Liver (tissue), 9 donors: Measurements from ENCODE around the gene ATG16L1. TPM values are rescaled to one million over a fixed set of nuclear protein-coding genes. Genes with fewer than 3 reads are reported as not detected.

Experiments
- DNase-seq: peaks from one replicate; pipeline ENCODE4 v3.0.0-alpha.2; 2017; ENCODE audit warnings: low spot score
- H3K27ac ChIP-seq, 2 donors: one replicate each; pipeline ENCODE4 v1.7.0; 2013; ENCODE audit warnings: inconsistent platforms in 2 of 2, low read length in 2 of 2, control low read depth in 1 of 2, low read depth in 1 of 2, mild to moderate bottlenecking in 1 of 2
- H3K27me3 ChIP-seq, 4 donors: one replicate each; pipeline versions ENCODE4 v1.6.1 to v1.7.0; 2013; ENCODE audit warnings: low read length in 3 of 4, inconsistent platforms in 1 of 4, mild to moderate bottlenecking in 1 of 4, moderate library complexity in 1 of 4; ENCODE audit not compliant: control insufficient read depth in 4 of 4, insufficient read depth in 4 of 4
- H3K36me3 ChIP-seq, 4 donors: one replicate each; pipeline versions ENCODE4 v1.6.1 to v1.7.0; 2013; ENCODE audit warnings: low read length in 3 of 4, mild to moderate bottlenecking in 3 of 4, low read depth in 1 of 4, moderate library complexity in 1 of 4; ENCODE audit not compliant: control insufficient read depth in 4 of 4, insufficient read depth in 3 of 4
- H3K4me1 ChIP-seq, 4 donors: one replicate each; pipeline versions ENCODE4 v1.6.1 to v1.7.0; 2013; ENCODE audit warnings: low read length in 3 of 4, mild to moderate bottlenecking in 3 of 4, moderate library complexity in 1 of 4; ENCODE audit not compliant: control insufficient read depth in 4 of 4, insufficient read depth in 4 of 4
- H3K4me3 ChIP-seq, 3 donors: one replicate each; pipeline versions ENCODE4 v1.6.1 to v1.7.0; 2013; ENCODE audit warnings: low read length in 3 of 3, control low read depth in 1 of 3, low read depth in 1 of 3, mild to moderate bottlenecking in 1 of 3
- H3K9ac ChIP-seq, 2 donors: one replicate each; pipeline ENCODE4 v1.7.0; 2013; ENCODE audit warnings: low read length in 2 of 2, mild to moderate bottlenecking in 2 of 2, moderate library complexity in 2 of 2, control low read depth in 1 of 2, low read depth in 1 of 2
- H3K9me3 ChIP-seq, 4 donors: one replicate each; pipeline versions ENCODE4 v1.6.1 to v1.7.0; 2013; ENCODE audit warnings: low read length in 3 of 4; ENCODE audit not compliant: control insufficient read depth in 4 of 4
- EGR1 ChIP-seq, 2 donors: IDR thresholded peaks; 2 replicates each; pipeline ENCODE4 v1.6.1; 2016 to 2018; ENCODE audit warnings: antibody characterized with exemption in 2 of 2, low read depth in 2 of 2
- FOXA1 ChIP-seq: IDR thresholded peaks from 2 replicates; pipeline ENCODE4 v1.6.1; 2016; ENCODE audit warnings: antibody characterized with exemption
- FOXA2 ChIP-seq: IDR thresholded peaks from 2 replicates; pipeline ENCODE4 v1.6.1; 2016; ENCODE audit warnings: antibody characterized with exemption
- GABPA ChIP-seq, 2 donors: IDR thresholded peaks in 1 of 2; conservative IDR thresholded peaks in 1 of 2; 2 replicates each; pipeline ENCODE4 v1.6.1; 2016; ENCODE audit warnings: antibody characterized with exemption in 2 of 2, mild to moderate bottlenecking in 1 of 2, moderate library complexity in 1 of 2
- HNF4G ChIP-seq: IDR thresholded peaks from 2 replicates; pipeline ENCODE4 v1.6.1; 2016; ENCODE audit warnings: antibody characterized with exemption
- JUND ChIP-seq, 2 donors: IDR thresholded peaks; 2 replicates each; pipeline ENCODE4 v1.6.1; 2016; ENCODE audit warnings: antibody characterized with exemption in 2 of 2
- NR2F2 ChIP-seq: IDR thresholded peaks from 2 replicates; pipeline ENCODE4 v1.6.1; 2016; ENCODE audit warnings: antibody characterized with exemption
- RAD21 ChIP-seq, 2 donors: IDR thresholded peaks; 2 replicates each; pipeline ENCODE4 v1.6.1; 2016; ENCODE audit warnings: antibody characterized with exemption in 2 of 2, mild to moderate bottlenecking in 2 of 2
- SP1 ChIP-seq: IDR thresholded peaks from 2 replicates; pipeline ENCODE4 v1.6.1; 2018; ENCODE audit warnings: antibody characterized with exemption, mild to moderate bottlenecking
- TAF1 ChIP-seq: conservative IDR thresholded peaks from 2 replicates; pipeline ENCODE4 v1.6.1; 2016; ENCODE audit warnings: antibody characterized with exemption, mild to moderate bottlenecking
- YY1 ChIP-seq: IDR thresholded peaks from 2 replicates; pipeline ENCODE4 v1.6.1; 2016; ENCODE audit warnings: antibody characterized with exemption, mild to moderate bottlenecking
- WGBS: extraction: QIAGEN DNeasy Blood & Tissue Kit; methylation state at CpG from one replicate; pipeline ENCODE4 v1.1.7; 2013; 5-methylcytosine and 5-hydroxymethylcytosine counted together
- polyA plus RNA-seq, 2 donors: library from polyadenylated mRNA; stranded (reverse) in 1 of 2; unstranded in 1 of 2; fragments of 200-250 nt in 1 of 2; fragments of >200 nt in 1 of 2; fragmentation: Nextera tagmentation in 1 of 2; extraction: Ambion mirVana in 1 of 2; gene quantifications; one replicate each; pipeline versions ENCODE4 v1.2.1 to v1.2.3, GENCODE V29; 2013 to 2015
- total RNA-seq, 2 donors: library from RNA; depleted of rRNA; stranded (reverse); fragments of >200 nt; gene quantifications; one replicate each; pipeline ENCODE4 v1.2.3, GENCODE V29; 2014
- TF ChIP-seq, protein P1 (sequence below): IDR thresholded peaks from 2 replicates; pipeline ENCODE4 v1.6.1; 2016; ENCODE audit warnings: antibody characterized with exemption, mild to moderate bottlenecking
- TF ChIP-seq, protein P2 (sequence below): IDR thresholded peaks from 2 replicates; pipeline ENCODE4 v1.6.1; 2016; ENCODE audit warnings: antibody characterized with exemption
- TF ChIP-seq, protein P3 (sequence below): fragments of 150-350 bp; IDR thresholded peaks from 2 replicates; pipeline ENCODE4 v1.5.1; 2017; ENCODE audit warnings: improper control_type of control experiment, low read depth, low read length; ENCODE audit not compliant: missing input control
- TF ChIP-seq, protein P4 (sequence below): IDR thresholded peaks from 2 replicates; pipeline ENCODE4 v1.6.1; 2016; ENCODE audit warnings: antibody characterized with exemption
- donor health status: healthy.
- donor health status: healthy.
- donor health status: healthy.
- donor health status: healthy.
- donor health status: healthy.

The ATG16L1 gene
- total and polyA plus RNA-seq, 4 donors, result 6.4 to 22.8 (median 15.7) TPM

DNA sequence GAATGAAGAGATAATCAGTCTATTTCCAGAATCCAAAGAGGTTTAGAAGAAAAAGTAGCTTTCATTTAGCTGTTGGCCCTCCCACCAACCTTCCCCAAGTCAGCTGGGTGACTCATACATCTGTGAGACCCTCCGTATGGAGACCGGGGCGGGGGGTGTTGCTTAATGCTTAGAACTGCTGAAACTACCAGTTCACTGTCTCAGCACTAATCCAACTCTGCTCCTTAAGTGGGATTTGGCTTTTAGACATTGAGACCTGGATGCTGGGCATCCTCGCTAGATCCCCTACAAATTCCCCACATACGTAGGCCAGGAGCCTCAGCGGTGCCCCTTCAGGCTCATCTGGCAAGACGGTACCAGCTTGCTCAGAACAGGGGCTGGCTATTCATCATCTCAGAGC, 56.1 kb downstream of the ATG16L1 start, which contains the start of gene SAG:
Gene SAG, plus strand, starts transcription at position 252 of the 400 bp plus-strand sequence. CDS start 1,374 bp downstream, outside the sequence.
- 88% methylated on average over 7 of the region's 7 CpGs for WGBS
- H3K27ac ChIP-seq, result no peak within 1 kb of the TSS
- H3K27me3 ChIP-seq, result no peaks in the 10 kb centered on the region
- no peaks in the 10 kb centered on the region for H3K36me3 ChIP-seq
- TF ChIP-seq, protein P1, sequence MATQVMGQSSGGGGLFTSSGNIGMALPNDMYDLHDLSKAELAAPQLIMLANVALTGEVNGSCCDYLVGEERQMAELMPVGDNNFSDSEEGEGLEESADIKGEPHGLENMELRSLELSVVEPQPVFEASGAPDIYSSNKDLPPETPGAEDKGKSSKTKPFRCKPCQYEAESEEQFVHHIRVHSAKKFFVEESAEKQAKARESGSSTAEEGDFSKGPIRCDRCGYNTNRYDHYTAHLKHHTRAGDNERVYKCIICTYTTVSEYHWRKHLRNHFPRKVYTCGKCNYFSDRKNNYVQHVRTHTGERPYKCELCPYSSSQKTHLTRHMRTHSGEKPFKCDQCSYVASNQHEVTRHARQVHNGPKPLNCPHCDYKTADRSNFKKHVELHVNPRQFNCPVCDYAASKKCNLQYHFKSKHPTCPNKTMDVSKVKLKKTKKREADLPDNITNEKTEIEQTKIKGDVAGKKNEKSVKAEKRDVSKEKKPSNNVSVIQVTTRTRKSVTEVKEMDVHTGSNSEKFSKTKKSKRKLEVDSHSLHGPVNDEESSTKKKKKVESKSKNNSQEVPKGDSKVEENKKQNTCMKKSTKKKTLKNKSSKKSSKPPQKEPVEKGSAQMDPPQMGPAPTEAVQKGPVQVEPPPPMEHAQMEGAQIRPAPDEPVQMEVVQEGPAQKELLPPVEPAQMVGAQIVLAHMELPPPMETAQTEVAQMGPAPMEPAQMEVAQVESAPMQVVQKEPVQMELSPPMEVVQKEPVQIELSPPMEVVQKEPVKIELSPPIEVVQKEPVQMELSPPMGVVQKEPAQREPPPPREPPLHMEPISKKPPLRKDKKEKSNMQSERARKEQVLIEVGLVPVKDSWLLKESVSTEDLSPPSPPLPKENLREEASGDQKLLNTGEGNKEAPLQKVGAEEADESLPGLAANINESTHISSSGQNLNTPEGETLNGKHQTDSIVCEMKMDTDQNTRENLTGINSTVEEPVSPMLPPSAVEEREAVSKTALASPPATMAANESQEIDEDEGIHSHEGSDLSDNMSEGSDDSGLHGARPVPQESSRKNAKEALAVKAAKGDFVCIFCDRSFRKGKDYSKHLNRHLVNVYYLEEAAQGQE, result no peak
- TF ChIP-seq NR2F2 (no peak), RAD21 (IDR thresholded peaks at IDR 0.05) (no peak), TAF1 (no peak), FOXA2 (no peak), HNF4G (no peak)
- TF ChIP-seq, protein P2, sequence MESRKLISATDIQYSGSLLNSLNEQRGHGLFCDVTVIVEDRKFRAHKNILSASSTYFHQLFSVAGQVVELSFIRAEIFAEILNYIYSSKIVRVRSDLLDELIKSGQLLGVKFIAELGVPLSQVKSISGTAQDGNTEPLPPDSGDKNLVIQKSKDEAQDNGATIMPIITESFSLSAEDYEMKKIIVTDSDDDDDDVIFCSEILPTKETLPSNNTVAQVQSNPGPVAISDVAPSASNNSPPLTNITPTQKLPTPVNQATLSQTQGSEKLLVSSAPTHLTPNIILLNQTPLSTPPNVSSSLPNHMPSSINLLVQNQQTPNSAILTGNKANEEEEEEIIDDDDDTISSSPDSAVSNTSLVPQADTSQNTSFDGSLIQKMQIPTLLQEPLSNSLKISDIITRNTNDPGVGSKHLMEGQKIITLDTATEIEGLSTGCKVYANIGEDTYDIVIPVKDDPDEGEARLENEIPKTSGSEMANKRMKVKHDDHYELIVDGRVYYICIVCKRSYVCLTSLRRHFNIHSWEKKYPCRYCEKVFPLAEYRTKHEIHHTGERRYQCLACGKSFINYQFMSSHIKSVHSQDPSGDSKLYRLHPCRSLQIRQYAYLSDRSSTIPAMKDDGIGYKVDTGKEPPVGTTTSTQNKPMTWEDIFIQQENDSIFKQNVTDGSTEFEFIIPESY, result no peak
- TF ChIP-seq, protein P3, sequence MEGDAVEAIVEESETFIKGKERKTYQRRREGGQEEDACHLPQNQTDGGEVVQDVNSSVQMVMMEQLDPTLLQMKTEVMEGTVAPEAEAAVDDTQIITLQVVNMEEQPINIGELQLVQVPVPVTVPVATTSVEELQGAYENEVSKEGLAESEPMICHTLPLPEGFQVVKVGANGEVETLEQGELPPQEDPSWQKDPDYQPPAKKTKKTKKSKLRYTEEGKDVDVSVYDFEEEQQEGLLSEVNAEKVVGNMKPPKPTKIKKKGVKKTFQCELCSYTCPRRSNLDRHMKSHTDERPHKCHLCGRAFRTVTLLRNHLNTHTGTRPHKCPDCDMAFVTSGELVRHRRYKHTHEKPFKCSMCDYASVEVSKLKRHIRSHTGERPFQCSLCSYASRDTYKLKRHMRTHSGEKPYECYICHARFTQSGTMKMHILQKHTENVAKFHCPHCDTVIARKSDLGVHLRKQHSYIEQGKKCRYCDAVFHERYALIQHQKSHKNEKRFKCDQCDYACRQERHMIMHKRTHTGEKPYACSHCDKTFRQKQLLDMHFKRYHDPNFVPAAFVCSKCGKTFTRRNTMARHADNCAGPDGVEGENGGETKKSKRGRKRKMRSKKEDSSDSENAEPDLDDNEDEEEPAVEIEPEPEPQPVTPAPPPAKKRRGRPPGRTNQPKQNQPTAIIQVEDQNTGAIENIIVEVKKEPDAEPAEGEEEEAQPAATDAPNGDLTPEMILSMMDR, result no peak
- H3K9me3 ChIP-seq, result no peaks in the 10 kb centered on the region
- no peaks in the 10 kb centered on the region for H3K4me1 ChIP-seq
- no peak within 1 kb of the TSS for H3K4me3 ChIP-seq
- no peak within 1 kb of the TSS for H3K9ac ChIP-seq
- DNase-seq, result no peak

DNA sequence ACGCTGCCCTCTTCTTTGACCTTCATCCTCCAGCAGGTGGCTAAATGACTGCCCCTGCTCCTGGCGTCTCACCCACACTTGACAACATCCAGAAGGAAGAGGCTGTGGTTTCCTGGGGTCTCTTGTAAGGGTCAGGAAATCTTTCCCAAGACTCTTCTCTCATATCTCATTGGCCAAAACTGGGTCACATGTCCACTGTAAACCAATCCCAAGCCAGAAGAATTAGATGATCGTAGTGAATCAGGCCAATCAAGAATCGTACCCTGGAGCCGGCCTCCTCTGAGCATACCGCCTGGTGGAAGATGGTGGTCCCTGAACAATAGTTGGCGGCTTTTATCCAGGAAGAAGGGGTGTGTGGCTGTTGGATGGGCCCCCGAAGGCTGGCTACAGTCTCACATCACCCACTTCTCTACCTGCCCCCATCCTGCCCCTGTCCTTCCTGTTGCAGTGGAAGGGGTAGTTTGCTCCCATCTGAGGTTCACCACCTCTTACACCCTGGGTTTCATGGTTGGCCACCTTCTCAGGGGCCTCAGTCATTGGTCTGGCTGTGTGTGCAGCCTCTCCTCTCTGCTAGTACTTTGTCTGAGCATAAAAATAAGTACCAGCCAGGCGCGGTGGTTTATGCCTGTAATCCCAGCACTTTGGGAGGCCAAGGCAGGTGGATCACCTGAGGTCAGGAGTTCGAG, 59.9 kb downstream of the ATG16L1 start:
- Histone ChIP-seq H3K27ac (no peak overlapping the region), H3K9me3 (no peaks in the 10 kb centered on the region), H3K9ac (no peak overlapping the region), H3K36me3 (no peaks in the 10 kb centered on the region), H3K4me3 (no peak overlapping the region), H3K27me3 (no peaks in the 10 kb centered on the region), H3K4me1 (no peaks in the 10 kb centered on the region)
- 88% methylated on average over 11 of the region's 11 CpGs for WGBS
- DNase-seq, result no peak
- TF ChIP-seq SP1 (no peak), FOXA2 (no peak), EGR1 (IDR thresholded peaks at IDR 0.05; ENCODE audit: low read depth in 2 of 2) (no peak), RAD21 (IDR thresholded peaks at IDR 0.05) (no peak), FOXA1 (no peak), HNF4G (no peak), JUND (IDR thresholded peaks at IDR 0.05) (no peak), NR2F2 (no peak), GABPA (IDR thresholded peaks at IDR 0.05 in 1 of 2, conservative IDR thresholded peaks at IDR 0.05 in 1 of 2) (no peak), YY1 (no peak), TAF1 (no peak)
- TF ChIP-seq, protein P4, sequence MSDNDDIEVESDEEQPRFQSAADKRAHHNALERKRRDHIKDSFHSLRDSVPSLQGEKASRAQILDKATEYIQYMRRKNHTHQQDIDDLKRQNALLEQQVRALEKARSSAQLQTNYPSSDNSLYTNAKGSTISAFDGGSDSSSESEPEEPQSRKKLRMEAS, result no peak
- TF ChIP-seq, protein P2, result no peak
- TF ChIP-seq, protein P1, result no peak
